Keratinocyte (primary cell): Measurements from ENCODE around the gene ORMDL2.

Source experiments
- EZH2 ChIP-seq: IDR thresholded peaks from one replicate; pipeline ENCODE4 v1.6.1; 2012; ENCODE audit warnings: inconsistent platforms, mild to moderate bottlenecking, low read length, moderate library complexity
- TF ChIP-seq, protein P1 (sequence below), 3 experiments: IDR thresholded peaks in 1 of 3; conservative IDR thresholded peaks in 1 of 3; optimal IDR thresholded peaks in 1 of 3; 2 replicates in 2 of 3; 3 replicates in 1 of 3; pipeline versions ENCODE3 to v1.5.1; 2011; ENCODE audit warnings: low read length in 3 of 3, mild to moderate bottlenecking in 3 of 3, moderate library complexity in 2 of 3, control low read depth in 1 of 3, inconsistent platforms in 1 of 3; ENCODE audit not compliant: insufficient read depth in 2 of 3; ENCODE audit errors: extremely low read depth in 1 of 3

DNA sequence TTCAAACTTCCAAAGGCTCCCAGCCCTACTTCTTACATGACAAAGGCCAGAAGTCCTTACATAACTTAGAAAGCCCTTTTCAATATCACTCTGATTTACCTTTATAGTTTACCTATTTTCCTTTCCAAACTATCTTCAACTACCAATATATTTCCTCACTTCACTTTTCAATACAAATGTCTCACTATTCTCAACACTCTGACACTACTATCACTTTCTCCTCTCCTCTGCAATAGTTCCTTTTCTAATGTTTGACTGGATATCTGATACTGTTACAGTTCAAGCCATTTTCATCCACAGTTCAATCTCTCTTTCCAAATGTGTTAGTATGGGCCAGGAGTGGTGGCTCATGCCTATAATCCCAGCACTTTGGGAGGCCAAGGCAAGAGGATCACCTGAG is 3.6 kb upstream of the ORMDL2 start:
- TF ChIP-seq EZH2, result no peak
- TF ChIP-seq, protein P1, sequence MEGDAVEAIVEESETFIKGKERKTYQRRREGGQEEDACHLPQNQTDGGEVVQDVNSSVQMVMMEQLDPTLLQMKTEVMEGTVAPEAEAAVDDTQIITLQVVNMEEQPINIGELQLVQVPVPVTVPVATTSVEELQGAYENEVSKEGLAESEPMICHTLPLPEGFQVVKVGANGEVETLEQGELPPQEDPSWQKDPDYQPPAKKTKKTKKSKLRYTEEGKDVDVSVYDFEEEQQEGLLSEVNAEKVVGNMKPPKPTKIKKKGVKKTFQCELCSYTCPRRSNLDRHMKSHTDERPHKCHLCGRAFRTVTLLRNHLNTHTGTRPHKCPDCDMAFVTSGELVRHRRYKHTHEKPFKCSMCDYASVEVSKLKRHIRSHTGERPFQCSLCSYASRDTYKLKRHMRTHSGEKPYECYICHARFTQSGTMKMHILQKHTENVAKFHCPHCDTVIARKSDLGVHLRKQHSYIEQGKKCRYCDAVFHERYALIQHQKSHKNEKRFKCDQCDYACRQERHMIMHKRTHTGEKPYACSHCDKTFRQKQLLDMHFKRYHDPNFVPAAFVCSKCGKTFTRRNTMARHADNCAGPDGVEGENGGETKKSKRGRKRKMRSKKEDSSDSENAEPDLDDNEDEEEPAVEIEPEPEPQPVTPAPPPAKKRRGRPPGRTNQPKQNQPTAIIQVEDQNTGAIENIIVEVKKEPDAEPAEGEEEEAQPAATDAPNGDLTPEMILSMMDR (optimal IDR thresholded peaks at IDR 0.05 in 1 of 3, IDR thresholded peaks at IDR 0.05 in 1 of 3, conservative IDR thresholded peaks at IDR 0.05 in 1 of 3; ENCODE audit: extremely low read depth in 1 of 3, insufficient read depth in 2 of 3, low read length in 3 of 3), result no peak
